Stimulated activated CD8-positive, alpha-beta memory T cell treated with anti-CD3 and anti-CD28 coated beads, Interleukin-7, amount 100 ng/mL, for 4 hours (primary cell): Measurements from ENCODE around the gene NOX5.
"Not testable (repeated sequence)": the region's sequence is repeated elsewhere in the genome, so short reads cannot be mapped to it uniquely, and the experiment has no call there.

Experiments used
- DNase-seq, 2 donors: peaks; one replicate each; pipeline ENCODE4 v3.0.0-alpha.2; 2020; ENCODE audit warnings: low read depth in 2 of 2

The NOX5 gene, protein sequence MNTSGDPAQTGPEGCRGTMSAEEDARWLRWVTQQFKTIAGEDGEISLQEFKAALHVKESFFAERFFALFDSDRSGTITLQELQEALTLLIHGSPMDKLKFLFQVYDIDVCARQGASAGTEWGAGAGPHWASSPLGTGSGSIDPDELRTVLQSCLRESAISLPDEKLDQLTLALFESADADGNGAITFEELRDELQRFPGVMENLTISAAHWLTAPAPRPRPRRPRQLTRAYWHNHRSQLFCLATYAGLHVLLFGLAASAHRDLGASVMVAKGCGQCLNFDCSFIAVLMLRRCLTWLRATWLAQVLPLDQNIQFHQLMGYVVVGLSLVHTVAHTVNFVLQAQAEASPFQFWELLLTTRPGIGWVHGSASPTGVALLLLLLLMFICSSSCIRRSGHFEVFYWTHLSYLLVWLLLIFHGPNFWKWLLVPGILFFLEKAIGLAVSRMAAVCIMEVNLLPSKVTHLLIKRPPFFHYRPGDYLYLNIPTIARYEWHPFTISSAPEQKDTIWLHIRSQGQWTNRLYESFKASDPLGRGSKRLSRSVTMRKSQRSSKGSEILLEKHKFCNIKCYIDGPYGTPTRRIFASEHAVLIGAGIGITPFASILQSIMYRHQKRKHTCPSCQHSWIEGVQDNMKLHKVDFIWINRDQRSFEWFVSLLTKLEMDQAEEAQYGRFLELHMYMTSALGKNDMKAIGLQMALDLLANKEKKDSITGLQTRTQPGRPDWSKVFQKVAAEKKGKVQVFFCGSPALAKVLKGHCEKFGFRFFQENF

GRCh38 chr15:69014454-69014853 is at the start of gene NOX5:
NOX5 (plus strand) TSS chr15:69014695; CDS start chr15:69014736, 41 bp downstream.
- no peak for DNase-seq

DNA sequence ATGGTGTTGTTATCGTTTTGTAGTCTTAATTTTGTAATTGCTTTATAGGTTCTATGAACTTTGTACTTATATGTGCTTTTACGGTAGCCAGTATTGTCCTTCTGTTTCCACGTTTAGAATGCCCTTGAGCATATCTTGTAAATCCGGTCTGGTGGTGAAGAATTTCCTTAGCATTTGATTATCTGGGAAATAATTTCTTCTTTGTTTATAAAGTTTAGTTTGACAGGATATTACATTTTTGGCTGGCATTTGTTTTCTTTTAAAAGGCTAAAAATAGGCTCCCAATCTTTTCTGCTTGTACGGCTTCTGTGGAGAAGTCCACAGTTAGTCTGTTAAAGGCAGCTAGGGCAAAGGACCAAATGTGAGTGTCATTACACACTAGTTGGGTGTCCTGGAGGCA is 47.5 kb upstream of the NOX5 start:
- no peak for DNase-seq

DNA sequence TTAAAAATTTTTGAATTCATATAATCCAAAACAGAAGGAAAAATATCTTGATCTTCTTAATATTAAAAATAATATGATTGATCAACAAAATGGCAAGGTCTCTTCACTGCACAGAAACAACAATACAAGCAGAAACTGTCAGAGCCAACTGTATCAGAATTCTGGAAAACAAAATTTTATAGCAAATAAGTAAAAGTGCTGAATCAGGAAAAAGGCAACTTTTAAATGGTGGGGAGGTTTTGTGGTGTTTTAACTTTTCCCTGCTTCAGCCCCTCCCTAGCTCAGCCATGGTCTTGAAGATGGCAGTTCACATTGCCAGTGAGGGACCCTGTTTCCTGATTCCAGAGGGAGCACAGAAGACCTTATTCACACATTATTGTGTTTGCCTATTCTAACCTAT is 46.5 kb upstream of the NOX5 start:
- DNase-seq: no peak

DNA sequence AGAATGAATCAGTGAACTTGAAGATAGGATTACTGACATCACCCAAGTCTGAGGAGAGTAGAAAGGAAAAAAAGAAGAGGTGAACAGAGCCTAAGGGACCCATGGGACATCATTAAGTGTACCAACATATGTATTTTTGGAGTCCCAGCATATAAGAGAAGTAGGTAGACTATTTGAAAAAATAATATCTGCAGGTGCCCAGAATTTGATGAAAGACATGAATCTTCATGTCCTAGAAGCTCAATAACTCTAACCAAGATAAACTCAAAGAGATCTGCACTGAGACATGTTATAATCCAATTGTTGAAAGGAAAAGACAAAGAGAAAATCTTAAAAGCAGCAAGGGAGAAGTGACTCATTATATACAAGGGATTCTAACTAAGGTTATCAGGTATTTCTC is 45.2 kb upstream of the NOX5 start:
- DNase-seq: no peak

- DNase-seq: no peak
These were observed 42.1 kb upstream of the NOX5 start for GRCh38 chr15:68972201-68973065.

DNA sequence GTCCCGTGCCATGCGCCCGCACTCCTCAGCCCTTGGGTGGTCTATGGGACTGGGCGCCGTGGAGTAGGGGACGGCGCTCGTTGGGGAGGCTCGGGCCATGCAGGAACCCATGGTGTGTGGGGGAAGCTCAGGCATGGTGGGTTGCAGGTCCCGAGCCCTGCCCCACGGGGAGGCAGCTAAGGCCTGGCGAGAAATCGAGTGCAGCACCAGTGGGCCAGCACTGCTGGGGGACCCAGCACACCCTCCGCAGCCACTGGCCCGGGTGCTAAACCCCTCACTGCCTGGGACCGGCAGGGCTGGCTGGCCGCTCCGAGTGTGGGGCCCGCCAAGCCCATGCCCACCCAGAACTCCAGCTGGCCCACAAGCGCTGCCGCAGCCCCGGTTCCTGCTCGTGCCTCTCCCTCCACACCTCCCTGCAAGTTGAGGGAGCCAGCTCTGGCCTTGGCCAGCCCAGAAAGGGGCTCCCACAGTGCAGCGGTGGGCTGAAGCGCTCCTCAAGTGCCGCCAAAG is 38.8 kb upstream of the NOX5 start:
- DNase-seq: not testable (repeated sequence)

DNA sequence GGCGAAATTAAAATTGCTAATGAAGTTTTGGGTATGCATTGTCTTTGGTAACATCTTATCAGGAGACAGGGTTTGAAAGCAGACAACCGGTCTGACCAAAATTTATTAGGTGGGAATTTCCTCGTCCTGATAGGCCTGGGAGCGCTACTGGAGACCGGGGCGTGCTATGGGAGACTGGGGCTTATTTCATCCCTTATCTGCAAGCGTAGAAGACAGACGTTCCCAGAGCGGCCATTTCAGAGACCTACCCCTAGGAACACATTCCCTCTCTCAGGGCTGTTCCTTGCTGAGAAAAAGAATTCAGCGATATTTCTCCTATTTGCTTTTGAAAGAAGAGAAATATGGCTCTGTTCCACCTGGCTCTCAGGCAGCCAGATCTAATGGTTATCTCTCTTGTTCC is 37.1 kb upstream of the NOX5 start:
- not testable (repeated sequence) for DNase-seq

- DNase-seq: no peak
These were observed 35.5 kb upstream of the NOX5 start for GRCh38 chr15:68979006-68979405.

- DNase-seq: no peak
These were observed 34.7 kb upstream of the NOX5 start for GRCh38 chr15:68979816-68980215.

- no peak for DNase-seq
These were observed 33.7 kb upstream of the NOX5 start for GRCh38 chr15:68980786-68981185.

- DNase-seq: no peak
These were observed 32.6 kb upstream of the NOX5 start for GRCh38 chr15:68981941-68982340.

GRCh38 chr15:68982976-68983563 is 31.4 kb upstream of the NOX5 start:
- no peak for DNase-seq

GRCh38 chr15:68983961-68984481 is 30.5 kb upstream of the NOX5 start:
- DNase-seq: no peak

DNA sequence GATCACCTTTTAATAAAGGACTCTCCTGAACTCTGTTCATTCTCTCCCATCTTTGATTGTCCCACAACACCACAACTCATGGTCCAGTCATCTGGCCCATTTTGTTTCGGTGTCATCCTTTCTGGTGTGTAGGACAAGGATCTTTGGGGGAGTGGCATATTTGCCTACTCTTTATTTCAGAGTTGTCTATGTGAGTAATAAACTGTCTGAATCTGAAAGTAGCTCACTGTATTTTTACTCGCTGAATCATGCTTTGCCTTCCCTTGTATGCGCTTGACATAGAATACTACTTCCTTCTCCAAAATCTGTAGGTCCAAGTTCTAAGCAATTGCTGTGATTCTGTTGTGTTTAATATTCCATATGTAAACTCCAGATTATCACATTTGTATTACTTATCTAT is 29.9 kb upstream of the NOX5 start:
- no peak for DNase-seq

- no peak for DNase-seq
These were observed 29.1 kb upstream of the NOX5 start for GRCh38 chr15:68985361-68985891.

- no peak for DNase-seq
These were observed 28.2 kb upstream of the NOX5 start for GRCh38 chr15:68986322-68986721.

DNA sequence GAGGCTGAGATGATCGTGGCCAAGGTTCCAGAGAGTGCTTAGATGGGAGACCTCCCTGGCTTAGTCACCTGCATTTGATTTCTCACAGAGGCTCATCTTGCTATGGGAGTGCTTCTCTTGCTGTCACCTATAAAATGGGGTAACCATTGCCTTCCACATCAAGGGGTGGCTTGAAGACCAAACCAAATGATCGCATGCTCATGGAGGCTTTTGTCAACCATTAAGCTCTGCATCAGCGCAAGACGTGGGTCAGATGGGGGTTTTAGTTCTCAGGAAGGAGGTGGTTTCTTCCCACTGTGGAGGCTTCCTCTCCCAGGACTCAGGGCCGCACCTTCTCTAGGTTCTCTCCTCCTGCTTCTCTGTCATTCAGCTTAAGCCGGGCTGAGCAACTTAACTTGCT is 27.4 kb upstream of the NOX5 start:
- DNase-seq: no peak

- DNase-seq: no peak
These were observed 26.8 kb upstream of the NOX5 start for GRCh38 chr15:68987676-68988075.

DNA sequence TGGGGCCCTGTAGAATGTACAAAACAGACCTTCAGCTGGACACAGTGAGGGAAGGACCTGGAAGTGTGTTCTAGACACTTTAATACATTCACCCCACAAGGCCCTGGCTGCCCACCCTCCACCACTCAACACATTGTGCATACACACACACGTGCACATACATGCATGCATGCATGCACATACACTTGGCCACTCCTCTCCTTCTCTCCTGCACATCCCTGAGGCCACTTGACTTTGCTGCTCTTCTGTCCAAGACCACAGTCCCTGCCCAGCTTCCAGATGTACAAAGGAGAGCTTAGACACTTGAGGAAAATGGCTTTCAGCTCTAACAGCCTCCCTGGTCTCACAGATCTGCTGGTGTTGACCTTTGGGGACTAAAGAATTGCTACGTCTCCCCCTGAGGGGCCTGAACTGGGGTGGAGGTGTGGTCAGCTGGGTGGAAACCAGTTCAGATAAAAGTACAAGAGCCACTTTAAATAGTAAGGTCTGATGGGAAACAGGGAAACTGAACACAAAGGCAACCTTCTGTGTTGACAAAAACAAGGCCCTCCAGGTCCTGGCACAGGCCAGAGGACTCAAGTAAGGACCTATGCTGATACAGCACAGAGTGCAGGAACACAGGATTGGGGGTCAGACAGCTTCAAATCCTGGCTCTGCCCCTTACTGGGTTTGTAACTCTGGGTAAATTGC is 24.8 kb upstream of the NOX5 start:
- DNase-seq: no peak

DNA sequence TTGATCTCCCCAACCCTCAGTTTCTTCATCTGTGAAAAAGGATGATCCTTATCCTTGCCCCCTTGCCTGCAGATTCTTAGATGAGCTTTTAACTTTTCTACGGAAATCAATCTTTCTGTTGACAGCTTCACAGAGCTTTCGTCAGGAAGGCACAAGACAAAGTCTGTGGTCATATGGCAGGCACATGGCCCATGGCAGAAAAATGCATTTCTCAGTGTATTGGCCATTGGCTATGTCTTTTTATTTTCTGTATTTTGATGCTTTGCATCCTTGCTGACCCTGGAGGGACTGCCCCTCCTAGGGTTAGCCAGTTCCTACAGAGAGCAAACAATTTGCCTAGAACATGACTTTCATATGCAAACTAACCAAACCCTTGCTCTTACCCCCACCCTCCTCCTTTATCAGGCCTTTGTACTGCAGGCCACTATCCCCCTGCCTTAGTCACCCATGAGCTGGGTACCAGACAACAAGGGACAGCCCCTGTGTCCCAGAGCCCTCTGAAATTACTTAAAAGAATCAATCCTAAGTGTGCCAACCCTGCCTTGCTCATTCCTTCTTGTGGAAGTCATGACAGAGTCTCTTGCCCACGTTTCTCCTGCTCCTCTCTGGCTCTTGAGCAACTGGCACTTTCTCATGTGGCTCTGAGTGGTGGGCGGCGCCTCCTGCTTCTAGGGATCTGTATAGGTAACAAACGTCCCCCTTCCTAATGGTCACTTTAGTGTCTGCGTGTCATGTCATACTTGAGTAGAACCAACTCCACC is 24.1 kb upstream of the NOX5 start:
- DNase-seq: no peak
